ENCODE results near the gene SULT2B1.

DNA sequence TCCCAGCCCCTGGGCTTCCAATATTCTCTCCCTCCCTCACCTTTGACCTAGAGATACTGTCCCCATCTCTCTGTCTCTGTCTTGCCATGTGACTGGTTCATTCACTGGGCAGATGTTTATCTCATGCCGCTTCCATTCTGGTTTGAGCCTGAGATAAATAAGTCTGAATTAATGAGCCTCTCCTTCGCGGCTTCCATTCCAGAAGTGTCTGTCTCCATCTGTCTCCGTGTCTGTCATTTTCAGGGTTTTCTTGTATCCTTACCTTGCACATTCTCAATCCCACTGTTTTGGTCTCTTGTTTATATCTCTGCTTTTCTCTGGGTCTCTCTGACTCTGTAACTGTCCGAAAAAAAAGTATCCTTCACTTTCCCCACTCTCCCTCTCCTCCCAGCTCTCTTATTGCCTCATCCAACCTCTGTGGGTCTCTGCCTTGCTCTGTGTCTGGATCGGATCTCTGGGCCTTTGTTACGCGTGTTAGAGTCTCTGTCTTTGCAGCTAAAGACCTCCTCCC lies 71.6 kb downstream of the SULT2B1 start:
- TF ChIP-seq EZH2 (IDR thresholded peaks at IDR 0.05; ENCODE audit: insufficient read depth, poor library complexity, severe bottlenecking) (no peak), EZH2phosphoT487 (IDR thresholded peaks at IDR 0.05; ENCODE audit: insufficient read depth, low read depth) (no peak)
